ENCODE results near the gene RRAGC. TPM values are rescaled to one million over a fixed set of nuclear protein-coding genes. Genes with fewer than 3 reads are reported as not detected.

RRAGC gene
- total and polyA plus RNA-seq, 2 of the 13 experiments (the other 11 are each of a cell fraction or from before 2014, with no cell fraction given) = 7.6 to 8.0 TPM

DNA sequence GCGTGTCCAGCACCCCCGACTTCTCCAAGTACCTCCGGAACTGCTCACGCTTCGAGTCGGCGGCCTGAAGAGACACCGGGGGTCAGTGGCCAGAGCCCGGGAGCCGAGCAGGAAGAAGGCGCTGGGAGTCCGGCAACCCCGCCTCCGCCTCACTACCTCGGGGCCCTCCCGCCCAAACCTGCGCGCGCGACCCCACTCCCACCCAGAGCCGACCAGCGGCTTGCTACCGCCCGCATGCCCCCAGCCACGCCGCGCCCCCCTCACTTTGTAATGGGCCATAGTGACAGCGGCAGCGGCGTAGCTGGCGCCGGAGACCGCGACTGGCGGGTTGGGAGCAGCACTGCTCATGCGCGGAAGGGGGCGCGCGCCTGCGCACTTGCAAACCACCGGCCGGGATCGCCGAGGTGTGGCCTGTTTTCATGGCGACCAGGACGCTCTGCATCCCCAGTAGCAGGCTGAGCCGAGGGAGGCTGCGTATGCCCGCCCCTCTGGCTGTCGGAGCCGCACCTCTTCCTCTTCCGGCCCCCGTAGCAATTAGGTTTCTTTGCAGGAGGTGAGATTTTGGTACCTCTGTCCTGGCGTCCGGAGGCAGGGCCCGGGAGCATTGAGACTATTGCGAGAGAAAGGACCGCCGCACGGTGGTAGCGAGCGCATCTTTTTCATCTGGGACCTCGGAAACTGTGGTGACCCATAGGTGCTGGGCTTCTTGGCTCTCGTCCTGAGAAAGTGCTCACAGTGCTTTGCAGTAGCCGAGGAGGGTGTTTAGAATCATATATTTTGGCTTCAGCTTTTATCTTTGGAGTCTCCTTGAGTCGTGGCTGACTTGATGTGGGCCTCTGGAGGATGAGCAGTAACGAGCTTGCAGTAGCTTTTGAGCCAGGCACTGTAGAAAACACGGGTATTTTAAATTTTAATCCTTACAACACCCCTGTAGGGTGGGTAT lies 13.7 kb upstream of the RRAGC start, which contains the start of gene MYCBP:
Gene MYCBP, minus strand, starts transcription at position 322 of the 943 bp plus-strand sequence. Its CDS starts 43 bp downstream, at position 279.
- peak; percentile 99 for ATAC-seq
- in situ Hi-C loops (cut with HindIII; ENCODE audit: extremely low pct_ligation_motif_present, low pct_unique_long_range_greater_than_20kb) = no loop called here
- no peaks in the 10 kb centered on the region for H4K20me1 ChIP-seq (ENCODE audit: insufficient read depth, low read length)
- peaks cover 30% of the 10 kb centered on the region for H3K79me2 ChIP-seq (ENCODE audit: insufficient read depth, low read length)
- DNase-seq (ENCODE audit: low spot score) = peak; percentile 89
- peak; percentile 90 for FAIRE-seq
- H2AFZ ChIP-seq (ENCODE audit: low read length) = no peak within 1 kb of the TSS
- peak within 1 kb of the TSS; percentile 74 for H3K9ac ChIP-seq (ENCODE audit: insufficient read depth, low read depth, low read length)
- H3K4me3 ChIP-seq (replicated peaks in 1 of 3; ENCODE audit: insufficient read depth in 1 of 3, low read depth in 2 of 3, low read length in 3 of 3) = peak within 1 kb of the TSS; percentile 70 to 94 (median 77)
- no peaks in the 10 kb centered on the region for H3K36me3 ChIP-seq (replicated peaks in 1 of 2; ENCODE audit: control insufficient read depth in 1 of 2, insufficient read depth in 2 of 2, low read length in 2 of 2)
- ChIA-PET CTCF (ENCODE audit: low intra/inter-chr PET ratio, low total read pairs) (no interaction called here), POLR2A (interaction anchor here (0.6 to 1.3 kb wide), 8 partner anchors 10 to 380 kb away, joined by 3 to 9 read pairs (median 3); partner anchors contain the start of gene RRAGC)
- no peaks in the 10 kb centered on the region for H3K27me3 ChIP-seq (ENCODE audit: control insufficient read depth in 1 of 2, insufficient read depth in 2 of 2, low read length in 2 of 2)
- intact Hi-C loops (cut with micrococcal nuclease; ENCODE audit: unreplicated experiment) = loop anchor here (5.0 kb wide), 2 partner anchors 119 to 154 kb away; partner anchors contain the start of genes AKIRIN1 and NDUFS5
- peak within 1 kb of the TSS; percentile 49 for H3K27ac ChIP-seq (ENCODE audit: extremely low read length, insufficient read depth, low read length)
- WGBS (ENCODE audit: low lambda C conversion rate) = under 1% methylated on average over 24 of the region's 69 CpGs
- H3K4me1 ChIP-seq (ENCODE audit: insufficient read depth, low read length) = peaks cover 36% of the 10 kb centered on the region
- TSS peak; percentile 36 for BruUV-seq (replicated peaks)
- peak within 1 kb of the TSS; percentile 87 for H3K4me2 ChIP-seq (ENCODE audit: low read depth, low read length)
- no peaks in the 10 kb centered on the region for H3K9me3 ChIP-seq (ENCODE audit: low read length)
- TF ChIP-seq MAX (IDR thresholded peaks at IDR 0.05) (peak; percentile 70), IRF9 (CRISPR knock-in tag; IDR thresholded peaks at IDR 0.05; ENCODE audit: borderline replicate concordance) (peak; percentile 59; the same call in 1 of the 2 replicates), POLR2A (IDR thresholded peaks at IDR 0.05; ENCODE audit: insufficient read depth in 1 of 2, low read depth in 2 of 2, low read length in 2 of 2) (peak in 1 of 2 experiments; percentile 54; a peak in 1 of 4 replicates), ETV6 (CRISPR knock-in tag; conservative IDR thresholded peaks at IDR 0.05) (no peak; the same call in 1 of the 2 replicates), RFXANK (CRISPR knock-in tag; IDR thresholded peaks at IDR 0.05) (peak; percentile 31; the same call in 1 of the 2 replicates), FOXC1 (CRISPR knock-in tag; IDR thresholded peaks at IDR 0.05; ENCODE audit: borderline replicate concordance) (peak; percentile 14), ZNF350 (CRISPR knock-in tag; IDR thresholded peaks at IDR 0.05; ENCODE audit: borderline replicate concordance, low read depth) (peak; percentile 74; the same call in 1 of the 2 replicates), PHF20 (CRISPR knock-in tag; IDR thresholded peaks at IDR 0.05) (peak; percentile 87), NRL (CRISPR knock-in tag; IDR thresholded peaks at IDR 0.05; ENCODE audit: borderline replicate concordance) (peak; percentile 57), ZMYM2 (CRISPR knock-in tag; IDR thresholded peaks at IDR 0.05) (no peak), GLI4 (CRISPR knock-in tag; IDR thresholded peaks at IDR 0.05; ENCODE audit: borderline replicate concordance) (0 out of 2 replicates have a peak, but pooled peaks have one; percentile 39), ZBTB3 (CRISPR knock-in tag; IDR thresholded peaks at IDR 0.05; ENCODE audit: borderline replicate concordance, low read depth) (no peak), IRF2 (CRISPR knock-in tag; IDR thresholded peaks at IDR 0.05) (peak; percentile 50; the same call in 1 of the 2 replicates), RBFOX2 (IDR thresholded peaks at IDR 0.05; ENCODE audit: low read depth, low read length) (peak; percentile 79), MIXL1 (CRISPR knock-in tag; IDR thresholded peaks at IDR 0.05) (peak; percentile 70; the same call in 1 of the 2 replicates), CREB1 (IDR thresholded peaks at IDR 0.05) (no peak), CREB1 (CRISPR knock-in tag; IDR thresholded peaks at IDR 0.05) (peak; percentile 52; the same call in 1 of the 2 replicates), IKZF5 (CRISPR knock-in tag; IDR thresholded peaks at IDR 0.05) (peak; percentile 36; the same call in 1 of the 2 replicates), ZNF44 (CRISPR knock-in tag; IDR thresholded peaks at IDR 0.05) (0 out of 2 replicates have a peak, but pooled peaks have one; percentile 49), ZNF232 (CRISPR knock-in tag; IDR thresholded peaks at IDR 0.05; ENCODE audit: borderline replicate concordance) (0 out of 2 replicates have a peak, but pooled peaks have one; percentile 54), SALL1 (CRISPR knock-in tag; IDR thresholded peaks at IDR 0.05) (peak; percentile 51), ESRRA (CRISPR knock-in tag; IDR thresholded peaks at IDR 0.05; ENCODE audit: low read depth) (0 out of 2 replicates have a peak, but pooled peaks have one; percentile 20)
